Subcutaneous adipose tissue (tissue), 4 donors: Measurements from ENCODE around the gene CHAT. TPM values are rescaled to one million over a fixed set of nuclear protein-coding genes. Genes with fewer than 3 reads are reported as not detected.

ENCODE experiments used
- CTCF ChIP-seq: fragments of 450-650 bp; IDR thresholded peaks from one replicate; pipeline ENCODE4 v1.5.1; 2016; ENCODE audit warnings: low read depth, mild to moderate bottlenecking, control low read depth, antibody characterized with exemption, moderate library complexity
- total RNA-seq, 4 donors: library from RNA; depleted of rRNA; stranded (reverse); fragments of >200 nt; gene quantifications; one replicate each; pipeline ENCODE4 v1.1.0, GENCODE V29; 2016

CHAT gene
- total RNA-seq, 4 donors from 2014 or later, result not detected

- TF ChIP-seq CTCF, result no peak
Observed at GRCh38 chr10:49597426-49598163, 16.2 kb upstream of the CHAT start.

DNA sequence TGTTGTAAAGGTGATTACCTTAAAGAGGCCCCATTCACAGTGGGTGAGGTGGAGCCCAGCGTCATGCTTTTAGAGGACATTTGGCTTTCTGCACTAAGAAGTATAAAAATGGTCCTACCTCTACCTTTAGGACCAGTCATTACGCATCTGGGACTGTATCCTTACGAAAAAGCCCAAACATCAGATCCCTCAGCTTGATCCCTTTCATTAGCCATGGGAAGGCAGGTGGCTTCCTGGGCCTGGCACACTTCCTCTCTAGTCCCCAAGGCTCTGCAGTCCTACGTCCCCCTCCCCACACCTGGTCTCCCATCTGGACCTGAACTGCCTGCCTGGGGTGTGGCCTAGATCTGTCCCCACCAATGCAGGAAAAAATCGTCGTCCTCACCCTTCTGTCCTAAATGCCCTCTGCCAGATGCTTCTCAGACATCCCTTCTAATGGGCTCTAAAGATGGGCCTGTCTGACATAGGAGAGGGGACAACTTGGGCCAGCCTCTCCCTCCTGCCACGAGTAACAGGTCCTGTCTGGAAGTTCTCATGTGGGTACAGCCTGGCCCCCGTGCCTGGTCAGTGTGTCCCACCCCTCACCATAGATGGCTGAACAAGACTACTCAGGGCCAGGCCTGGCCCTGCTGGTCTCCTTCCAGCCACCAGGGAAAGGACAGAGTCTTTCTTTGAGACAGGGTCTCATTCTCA lies 15.5 kb upstream of the CHAT start:
- TF ChIP-seq CTCF, result no peak

GRCh38 chr10:49598986-49599385 lies 14.9 kb upstream of the CHAT start:
- TF ChIP-seq CTCF, result no peak

GRCh38 chr10:49599546-49599945 lies 14.3 kb upstream of the CHAT start:
- TF ChIP-seq CTCF, result no peak

DNA sequence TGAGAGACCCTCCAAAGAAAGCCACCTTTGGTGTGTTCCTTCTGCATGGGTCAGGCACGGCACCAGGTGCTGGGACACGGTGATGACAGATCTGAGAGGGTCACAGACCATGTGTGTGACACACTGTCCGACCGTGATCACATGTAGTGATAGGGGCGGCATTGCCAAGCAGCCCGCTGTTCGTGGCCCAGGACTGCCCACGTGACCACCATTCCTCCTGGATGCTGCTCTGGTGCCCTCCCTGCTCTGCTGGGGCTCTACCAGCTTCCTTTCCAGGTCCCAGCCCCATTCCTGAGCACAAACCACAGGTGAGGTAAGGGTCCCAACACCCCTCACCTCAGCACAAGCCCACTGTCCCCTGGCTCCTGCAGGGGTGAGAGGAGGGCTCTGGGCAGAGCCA lies 13.8 kb upstream of the CHAT start:
- TF ChIP-seq CTCF, result no peak

GRCh38 chr10:49600781-49601400 lies 12.9 kb upstream of the CHAT start:
- TF ChIP-seq CTCF, result no peak

- no peak for TF ChIP-seq CTCF
Observed at GRCh38 chr10:49601857-49602256, 12.0 kb upstream of the CHAT start.
